Testis (tissue), 2 donors: ENCODE measurements around the gene M6PR.

Experiments
- POLR2A ChIP-seq: fragments of 450-650 bp; IDR thresholded peaks from one replicate; pipeline ENCODE4 v1.6.1; 2017; ENCODE audit warnings: antibody characterized with exemption, mild to moderate bottlenecking, moderate library complexity
- TF ChIP-seq, protein P1 (sequence below), 3 experiments: fragments of 450-650 bp in 2 of 3; fragments of 200-600 bp in 1 of 3; sonication (generic) in 1 of 3; IDR thresholded peaks; one replicate each; pipeline ENCODE4 v1.5.1; 2016 to 2019; ENCODE audit warnings: antibody characterized with exemption in 3 of 3, mild to moderate bottlenecking in 2 of 3, moderate library complexity in 1 of 3

DNA sequence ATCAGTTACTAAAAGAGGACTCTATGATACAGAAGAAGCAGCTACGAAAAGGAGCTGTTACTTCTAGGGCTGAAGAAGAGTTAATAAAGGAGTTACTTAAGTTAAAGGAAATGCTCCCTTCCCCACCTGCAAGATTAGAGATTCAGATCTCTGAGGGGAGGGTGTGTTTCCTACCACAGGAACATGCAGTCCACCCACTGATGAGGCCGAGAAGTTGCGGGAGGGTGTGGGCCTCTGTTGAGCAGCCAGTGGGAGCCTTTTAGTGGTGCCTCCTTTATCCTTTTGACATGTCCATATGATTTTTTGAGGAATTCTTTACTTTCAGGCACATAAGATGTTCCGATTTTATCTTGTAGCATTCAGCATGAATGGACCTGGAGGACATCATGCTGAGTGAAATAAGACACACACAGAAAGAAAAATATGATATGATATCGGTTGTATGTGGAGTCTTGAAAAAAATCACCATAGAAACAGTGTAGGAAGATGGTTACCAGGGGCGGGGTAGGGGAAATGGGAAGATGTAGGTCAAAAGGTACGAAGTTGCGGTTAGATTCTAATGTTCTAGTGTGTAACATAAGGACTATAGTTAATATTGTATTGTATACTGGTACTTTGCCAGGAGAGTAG lies 4.4 kb upstream of the M6PR start:
- TF ChIP-seq, protein P1, sequence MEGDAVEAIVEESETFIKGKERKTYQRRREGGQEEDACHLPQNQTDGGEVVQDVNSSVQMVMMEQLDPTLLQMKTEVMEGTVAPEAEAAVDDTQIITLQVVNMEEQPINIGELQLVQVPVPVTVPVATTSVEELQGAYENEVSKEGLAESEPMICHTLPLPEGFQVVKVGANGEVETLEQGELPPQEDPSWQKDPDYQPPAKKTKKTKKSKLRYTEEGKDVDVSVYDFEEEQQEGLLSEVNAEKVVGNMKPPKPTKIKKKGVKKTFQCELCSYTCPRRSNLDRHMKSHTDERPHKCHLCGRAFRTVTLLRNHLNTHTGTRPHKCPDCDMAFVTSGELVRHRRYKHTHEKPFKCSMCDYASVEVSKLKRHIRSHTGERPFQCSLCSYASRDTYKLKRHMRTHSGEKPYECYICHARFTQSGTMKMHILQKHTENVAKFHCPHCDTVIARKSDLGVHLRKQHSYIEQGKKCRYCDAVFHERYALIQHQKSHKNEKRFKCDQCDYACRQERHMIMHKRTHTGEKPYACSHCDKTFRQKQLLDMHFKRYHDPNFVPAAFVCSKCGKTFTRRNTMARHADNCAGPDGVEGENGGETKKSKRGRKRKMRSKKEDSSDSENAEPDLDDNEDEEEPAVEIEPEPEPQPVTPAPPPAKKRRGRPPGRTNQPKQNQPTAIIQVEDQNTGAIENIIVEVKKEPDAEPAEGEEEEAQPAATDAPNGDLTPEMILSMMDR (IDR thresholded peaks at IDR 0.05) = no peak
- no peak for TF ChIP-seq POLR2A
